Myocyte (in vitro differentiated cells): Measurements from ENCODE around the gene CDH13. TPM values are rescaled to one million over a fixed set of nuclear protein-coding genes. Genes with fewer than 3 reads are reported as not detected.
A peak's percentile ranks its signal among the peaks of the same experiment; 100 is the strongest.
"Not testable (repeated sequence)": the region's sequence is repeated elsewhere in the genome, so short reads cannot be mapped to it uniquely, and the experiment has no call there.

ENCODE experiments used
- DNase-seq: peaks from one replicate; pipeline ENCODE4 v3.0.0-alpha.2; 2012; ENCODE audit warnings: low read depth
- total RNA-seq: library from RNA; depleted of rRNA; stranded (reverse); fragments of >200 nt; gene quantifications from 2 replicates; pipeline ENCODE4 v1.2.3, GENCODE V29; 2014

The CDH13 gene
- total RNA-seq, 1 donor from 2014 or later = 160 TPM

GRCh38 chr16:82881516-82881915 lies 254.7 kb downstream of the CDH13 start:
- no peak for DNase-seq

GRCh38 chr16:82882226-82882625 lies 255.5 kb downstream of the CDH13 start:
- no peak for DNase-seq

GRCh38 chr16:82882982-82883835 lies 256.4 kb downstream of the CDH13 start:
- DNase-seq = no peak

- DNase-seq = no peak
Observed at GRCh38 chr16:82884320-82884898, 257.6 kb downstream of the CDH13 start.

GRCh38 chr16:82886146-82886545 lies 259.4 kb downstream of the CDH13 start:
- DNase-seq = no peak

- DNase-seq = peak; percentile 27
Observed at GRCh38 chr16:82888591-82889001, 261.8 kb downstream of the CDH13 start.

- no peak for DNase-seq
Observed at GRCh38 chr16:82891424-82891823, 264.7 kb downstream of the CDH13 start.

GRCh38 chr16:82891918-82892317 lies 265.1 kb downstream of the CDH13 start:
- DNase-seq = no peak

GRCh38 chr16:82892324-82892723 lies 265.6 kb downstream of the CDH13 start:
- peak; percentile 30 for DNase-seq

- no peak for DNase-seq
Observed at GRCh38 chr16:82895843-82896242, 269.1 kb downstream of the CDH13 start.

- no peak for DNase-seq
Observed at GRCh38 chr16:82899006-82899405, 272.2 kb downstream of the CDH13 start.

GRCh38 chr16:82899731-82900450 lies 273.1 kb downstream of the CDH13 start:
- DNase-seq = peak; percentile 36

GRCh38 chr16:82900559-82900958 lies 273.8 kb downstream of the CDH13 start:
- DNase-seq = no peak

GRCh38 chr16:82911925-82912324 lies 285.2 kb downstream of the CDH13 start:
- no peak for DNase-seq

- DNase-seq = no peak
Observed at GRCh38 chr16:82915139-82915824, 288.5 kb downstream of the CDH13 start.

GRCh38 chr16:82917886-82918595 lies 291.3 kb downstream of the CDH13 start:
- DNase-seq = no peak

- no peak for DNase-seq
Observed at GRCh38 chr16:82924075-82924854, 297.5 kb downstream of the CDH13 start.

- DNase-seq = no peak
Observed at GRCh38 chr16:82926500-82926899, 299.7 kb downstream of the CDH13 start.

- DNase-seq = not testable (repeated sequence)
Observed at GRCh38 chr16:82933933-82934332, 307.2 kb downstream of the CDH13 start.

GRCh38 chr16:82935766-82936165 lies 309.0 kb downstream of the CDH13 start:
- DNase-seq = no peak
